IgD-negative memory B cell (primary cell): ENCODE measurements around the gene CD38. TPM values are rescaled to one million over a fixed set of nuclear protein-coding genes. Genes with fewer than 3 reads are reported as not detected.

Experiments used
- H3K27ac Mint-ChIP-seq, 3 donors: one replicate each; pipeline ENCODE4 v1.8.0; 2020 to 2022; ENCODE audit warnings: mild to moderate bottlenecking in 3 of 3, mixed read lengths in 3 of 3, moderate library complexity in 1 of 3
- H3K27me3 Mint-ChIP-seq: one replicate; pipeline ENCODE4 v1.8.0; 2021; ENCODE audit warnings: mixed read lengths
- H3K36me3 Mint-ChIP-seq: one replicate; pipeline ENCODE4 v1.8.0; 2020; ENCODE audit warnings: mild to moderate bottlenecking, mixed read lengths
- H3K4me1 Mint-ChIP-seq, 3 donors: one replicate each; pipeline ENCODE4 v1.8.0; 2020 to 2022; ENCODE audit warnings: mixed read lengths in 3 of 3, mild to moderate bottlenecking in 1 of 3
- H3K4me3 Mint-ChIP-seq, 4 donors: one replicate each; pipeline ENCODE4 v1.8.0; 2020 to 2022; ENCODE audit warnings: mild to moderate bottlenecking in 4 of 4, mixed read lengths in 4 of 4, moderate library complexity in 3 of 4
- H3K9me3 Mint-ChIP-seq, 3 donors: one replicate each; pipeline ENCODE4 v1.8.0; 2020 to 2021; ENCODE audit warnings: mixed read lengths in 3 of 3, mild to moderate bottlenecking in 1 of 3
- polyA plus RNA-seq: library from polyadenylated mRNA; unstranded; fragments of 300-500 nt; fragmentation: Illumina TruSeq; gene quantifications from one replicate; pipeline ENCODE4 v1.2.3, GENCODE V29; 2021

The CD38 gene
- polyA plus RNA-seq, 1 donor from 2014 or later: 20.9 TPM

GRCh38 chr4:15902746-15903145 lies 124.6 kb downstream of the CD38 start:
- Mint-ChIP-seq H3K4me1 (no peaks in the 10 kb centered on the region), H3K27me3 (peaks cover 8% of the 10 kb centered on the region), H3K9me3 (no peaks in the 10 kb centered on the region), H3K4me3 (no peak overlapping the region), H3K27ac (no peak overlapping the region), H3K36me3 (no peaks in the 10 kb centered on the region)

Other genes with a start within 250 kb of the CD38 start
- 53.0 TPM for gene FBXL5, start 123.0 kb upstream of the CD38 start, polyA plus RNA-seq
- gene FAM200B, start 96.5 kb upstream of the CD38 start, polyA plus RNA-seq: 39.5 TPM
- gene BST1, start 75.3 kb upstream of the CD38 start, polyA plus RNA-seq: 0.21 TPM
- not detected for gene FGFBP1, start 160.4 kb downstream of the CD38 start, polyA plus RNA-seq
- 13.2 TPM for gene FGFBP2, start 184.8 kb downstream of the CD38 start, polyA plus RNA-seq